Activated B cell treated with CpG ODN at 0.5 μM for 24 hours (primary cell): ENCODE data around the gene SAE1. TPM values are rescaled to one million over a fixed set of nuclear protein-coding genes. Genes with fewer than 3 reads are reported as not detected.

Source experiments
- ATAC-seq: fragments of 200-7000 bp; cut with Tn5 transposase; one replicate; pipeline ENCODE4 v1.10.0; 2021; ENCODE audit warnings: low read depth, mild to moderate bottlenecking, moderate library complexity
- CTCF ChIA-PET: fragments of 350-600 bp; sonication (Branson Sonifier 250); formaldehyde crosslinking; loops from one replicate; lab custom pipeline; 2021; ENCODE audit warnings: antibody characterized with exemption; lab: Charles Lee
- POLR2A ChIA-PET: fragments of 350-600 bp; sonication (Branson Sonifier 250); formaldehyde crosslinking; loops from one replicate; lab custom pipeline; 2021; ENCODE audit warnings: antibody characterized with exemption; lab: Charles Lee
- DNase-seq: peaks from one replicate; pipeline ENCODE4 v3.0.0; 2022
- H3K27ac Mint-ChIP-seq: one replicate; pipeline ENCODE4 v1.8.0; 2020; ENCODE audit warnings: mixed read lengths
- H3K27me3 Mint-ChIP-seq: one replicate; pipeline ENCODE4 v1.8.0; 2021; ENCODE audit warnings: mixed read lengths
- H3K36me3 Mint-ChIP-seq: one replicate; pipeline ENCODE4 v1.8.0; 2021; ENCODE audit warnings: low read depth, mixed read lengths
- H3K4me1 Mint-ChIP-seq: one replicate; pipeline ENCODE4 v1.8.0; 2021; ENCODE audit warnings: mixed read lengths
- H3K4me3 Mint-ChIP-seq: one replicate; pipeline ENCODE4 v1.8.0; 2020; ENCODE audit warnings: mild to moderate bottlenecking, mixed read lengths
- H3K9me3 Mint-ChIP-seq: one replicate; pipeline ENCODE4 v1.8.0; 2020; ENCODE audit warnings: mixed read lengths
- intact Hi-C: fragments of 100-400 bp; cut with micrococcal nuclease; formaldehyde crosslinking; loops from one replicate; pipeline ENCODE4 v1.15.1; 2024
- total RNA-seq: library from RNA; stranded (reverse); gene quantifications from 2 replicates; pipeline ENCODE4 v1.2.3, GENCODE V29; 2022
- TF ChIP-seq, protein P1 (sequence below): fragments of 200-600 bp; IDR thresholded peaks from one replicate; pipeline ENCODE4 v1.8.0; 2022; ENCODE audit warnings: antibody characterized with exemption, mild to moderate bottlenecking

Gene SAE1
- total RNA-seq, 1 donor from 2014 or later, result 67.4 TPM

- CTCF ChIA-PET, result interaction anchor here (1.0 to 10.0 kb wide), 12 partner anchors 8 to 182 kb away, joined by 3 to 378 read pairs (median 10); partner anchors contain the start of genes CCDC9 and ZC3H4
- H3K27ac Mint-ChIP-seq, result peak overlapping the region; percentile 46
These were observed 78.9 kb downstream of the SAE1 start for GRCh38 chr19:47209319-47210179.

GRCh38 chr19:47210180-47210490, 79.5 kb downstream of the SAE1 start:
- Mint-ChIP-seq H3K9me3 (no peaks in the 10 kb centered on the region), H3K4me1 (peaks cover 9% of the 10 kb centered on the region), H3K4me3 (no peak overlapping the region), H3K36me3 (peaks cover 52% of the 10 kb centered on the region), H3K27me3 (no peaks in the 10 kb centered on the region), H3K27ac (peak overlapping the region; percentile 87)
- TF ChIP-seq, protein P1, sequence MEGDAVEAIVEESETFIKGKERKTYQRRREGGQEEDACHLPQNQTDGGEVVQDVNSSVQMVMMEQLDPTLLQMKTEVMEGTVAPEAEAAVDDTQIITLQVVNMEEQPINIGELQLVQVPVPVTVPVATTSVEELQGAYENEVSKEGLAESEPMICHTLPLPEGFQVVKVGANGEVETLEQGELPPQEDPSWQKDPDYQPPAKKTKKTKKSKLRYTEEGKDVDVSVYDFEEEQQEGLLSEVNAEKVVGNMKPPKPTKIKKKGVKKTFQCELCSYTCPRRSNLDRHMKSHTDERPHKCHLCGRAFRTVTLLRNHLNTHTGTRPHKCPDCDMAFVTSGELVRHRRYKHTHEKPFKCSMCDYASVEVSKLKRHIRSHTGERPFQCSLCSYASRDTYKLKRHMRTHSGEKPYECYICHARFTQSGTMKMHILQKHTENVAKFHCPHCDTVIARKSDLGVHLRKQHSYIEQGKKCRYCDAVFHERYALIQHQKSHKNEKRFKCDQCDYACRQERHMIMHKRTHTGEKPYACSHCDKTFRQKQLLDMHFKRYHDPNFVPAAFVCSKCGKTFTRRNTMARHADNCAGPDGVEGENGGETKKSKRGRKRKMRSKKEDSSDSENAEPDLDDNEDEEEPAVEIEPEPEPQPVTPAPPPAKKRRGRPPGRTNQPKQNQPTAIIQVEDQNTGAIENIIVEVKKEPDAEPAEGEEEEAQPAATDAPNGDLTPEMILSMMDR, result no peak
- DNase-seq (no peak), ATAC-seq (no peak)
- CTCF ChIA-PET, result interaction anchor here (0.6 to 10.0 kb wide), 23 partner anchors 9 to 181 kb away, joined by 3 to 378 read pairs (median 5); partner anchors contain the start of genes CCDC9, DHX34 and ZC3H4
- POLR2A ChIA-PET, result interaction anchor here (1.0 to 6.0 kb wide), 11 partner anchors 16 to 139 kb away, joined by 3 to 156 read pairs (median 9); partner anchors contain the start of genes CCDC9, DHX34, INAFM1 and ZC3H4
- intact Hi-C loops, result loop anchor here (1.0 to 2.0 kb wide), 3 partner anchors 16 to 61 kb away; no protein-coding TSS in a partner anchor

More at GRCh38 chr19:47209319-47210179, 78.9 kb downstream of the SAE1 start:
- H3K4me3 Mint-ChIP-seq, result no peak overlapping the region
- no peaks in the 10 kb centered on the region for H3K9me3 Mint-ChIP-seq
- H3K4me1 Mint-ChIP-seq, result peaks cover 9% of the 10 kb centered on the region
- H3K36me3 Mint-ChIP-seq, result peaks cover 58% of the 10 kb centered on the region
- intact Hi-C loops, result loop anchor here (1.0 to 2.0 kb wide), 3 partner anchors 17 to 61 kb away; no protein-coding TSS in a partner anchor
- POLR2A ChIA-PET, result interaction anchor here (0.6 to 6.0 kb wide), 6 partner anchors 16 to 99 kb away, joined by 6 to 156 read pairs (median 10); partner anchors contain the start of genes CCDC9 and INAFM1
- no peak for ATAC-seq
- no peak for DNase-seq
- TF ChIP-seq, protein P1, result no peak
- no peaks in the 10 kb centered on the region for H3K27me3 Mint-ChIP-seq

DNA sequence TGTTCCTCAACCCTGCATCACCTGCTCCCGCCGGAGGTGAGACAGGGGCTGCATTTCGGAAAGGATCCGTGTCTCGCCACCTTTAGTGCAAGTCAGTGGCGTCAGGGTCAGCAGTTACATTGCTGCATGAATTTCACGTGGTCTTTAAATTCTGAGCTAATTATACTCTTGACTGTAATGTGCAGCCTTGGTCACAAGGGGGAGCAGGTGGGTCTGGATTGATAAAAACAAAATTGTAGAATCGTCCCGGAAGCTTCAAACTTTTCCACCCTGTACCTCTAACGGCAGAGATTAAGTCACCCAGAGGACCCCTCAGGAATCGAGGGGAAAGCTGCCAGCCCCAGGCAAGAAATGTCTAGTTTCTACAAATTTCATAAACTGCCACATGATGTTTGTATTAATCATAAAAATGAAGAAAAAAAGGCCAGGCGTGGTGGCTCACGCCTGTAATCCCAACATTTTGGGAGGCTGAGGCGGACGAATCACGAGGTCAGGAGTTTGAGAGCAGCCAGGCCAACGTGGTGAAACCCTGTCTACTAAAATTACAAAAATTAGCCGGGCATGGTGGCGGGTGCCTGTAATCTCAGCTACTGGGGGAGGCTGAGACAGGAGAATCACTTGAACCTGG, 80.2 kb downstream of the SAE1 start:
- peaks cover 45% of the 10 kb centered on the region for H3K36me3 Mint-ChIP-seq
- ChIA-PET CTCF (interaction anchor here (0.6 to 10.0 kb wide), 25 partner anchors 10 to 198 kb away, joined by 3 to 378 read pairs (median 5); partner anchors contain the start of genes CCDC9, DHX34 and ZC3H4), POLR2A (interaction anchor here (0.5 to 6.0 kb wide), 11 partner anchors 15 to 174 kb away, joined by 3 to 156 read pairs (median 9); partner anchors contain the start of genes CCDC9, DHX34, INAFM1 and ZC3H4)
- no peaks in the 10 kb centered on the region for H3K27me3 Mint-ChIP-seq
- no peaks in the 10 kb centered on the region for H3K9me3 Mint-ChIP-seq
- H3K4me3 Mint-ChIP-seq, result no peak overlapping the region
- DNase-seq (peak; percentile 53), ATAC-seq (peak; percentile 94)
- H3K27ac Mint-ChIP-seq, result peak overlapping the region; percentile 87
- intact Hi-C loops, result loop anchor here (1.0 to 2.0 kb wide), 3 partner anchors 15 to 62 kb away; no protein-coding TSS in a partner anchor
- peaks cover 9% of the 10 kb centered on the region for H3K4me1 Mint-ChIP-seq
- TF ChIP-seq, protein P1, result peak; percentile 83

DNA sequence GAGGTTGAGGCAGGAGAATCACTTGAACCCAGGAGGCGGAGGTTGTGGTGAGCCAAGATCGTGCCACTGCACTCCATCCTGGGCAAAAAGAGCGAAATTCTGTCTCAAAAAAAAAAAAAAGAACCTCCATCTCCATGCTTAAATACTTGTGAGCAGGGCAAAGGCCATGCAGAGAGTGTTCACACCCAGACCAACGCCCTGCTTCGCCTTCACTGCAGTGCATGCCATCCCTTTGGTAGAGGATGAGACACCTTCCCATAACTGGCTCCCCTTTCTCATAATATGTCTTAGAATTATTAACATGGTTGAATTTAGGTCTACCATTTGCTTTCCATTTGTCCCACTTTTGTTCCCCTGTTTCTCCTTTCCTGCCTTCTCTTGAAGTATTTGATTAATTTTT, 84.9 kb downstream of the SAE1 start:
- POLR2A ChIA-PET, result interaction anchor here (0.6 to 1.1 kb wide), 3 partner anchors 10 to 41 kb away, joined by 3 to 4 read pairs (median 3); partner anchors contain the start of gene CCDC9
- intact Hi-C loops, result no loop called here
- DNase-seq (no peak), ATAC-seq (no peak)
- Mint-ChIP-seq H3K4me1 (peaks cover 4% of the 10 kb centered on the region), H3K36me3 (peaks cover 3% of the 10 kb centered on the region), H3K4me3 (no peak overlapping the region), H3K9me3 (no peaks in the 10 kb centered on the region), H3K27me3 (no peaks in the 10 kb centered on the region), H3K27ac (no peak overlapping the region)
- TF ChIP-seq, protein P1, result no peak
- CTCF ChIA-PET, result interaction anchor here (0.9 to 10.0 kb wide), 2 partner anchors 10 to 30 kb away, joined by 3 to 378 read pairs; no protein-coding TSS in a partner anchor
